K562 (cell line): ENCODE data around the gene TAS2R40. TPM values are rescaled to one million over a fixed set of nuclear protein-coding genes. Genes with fewer than 3 reads are reported as not detected.

Experiments used
- ATAC-seq: fragments of 200-7000 bp; cut with Tn5 transposase; 3 replicates; pipeline ENCODE4 v1.9.1; 2020; ENCODE audit warnings: moderate library complexity
- BruUV-seq: library from RNA; stranded (reverse); fragments of 400-500 nt; replicated peaks from 2 replicates; lab custom pipeline; 2021; lab: Mats Ljungman, UMichigan
- CTCF ChIA-PET: fragments of 300-600 bp; formaldehyde crosslinking; extraction: SDS; loops from one replicate; lab custom pipeline; 2021; ENCODE audit warnings: low intra/inter-chr PET ratio; lab: Yijun Ruan, JAX
- POLR2A ChIA-PET: fragments of 300-600, 350-650 bp; sonication (Branson Sonifier 250); formaldehyde crosslinking; extraction: SDS; loops from one replicate; lab custom pipeline; 2021; ENCODE audit warnings: antibody characterized with exemption, inconsistent platforms; lab: Yijun Ruan, JAX
- DNase-seq, 4 experiments: peaks; one replicate each; pipeline versions ENCODE4 v3.0.0 to v3.0.0-alpha.2; 2011 to 2018; ENCODE audit warnings: low spot score in 3 of 4, mixed read lengths in 3 of 4; ENCODE audit errors: extremely low read depth in 1 of 4
- FAIRE-seq: peaks from 2 replicates; lab custom pipeline; 2011; peaks lifted over from hg19 to GRCh38; lab: Jason Lieb, UNC
- H2AFZ ChIP-seq: 2 replicates; pipeline ENCODE4 v1.6.0; 2011; ENCODE audit warnings: low read depth, low read length, control low read depth, inconsistent platforms
- H3K27ac ChIP-seq: fragments of 200-600 bp; 3 replicates; pipeline ENCODE4 v1.8.0; 2011; ENCODE audit warnings: low read depth, mild to moderate bottlenecking, control low read depth, inconsistent platforms, low read length, moderate library complexity, mixed read lengths; ENCODE audit errors: extremely low read depth
- H3K27me3 ChIP-seq, 2 experiments: fragments of 300-600 bp in 1 of 2; 2 replicates in 1 of 2; 3 replicates in 1 of 2; pipeline versions ENCODE4 v1.6.0 to v1.8.0; 2011; ENCODE audit warnings: inconsistent platforms in 2 of 2, low read length in 2 of 2, mild to moderate bottlenecking in 1 of 2, mixed read lengths in 1 of 2, moderate library complexity in 1 of 2; ENCODE audit not compliant: control insufficient read depth in 2 of 2, insufficient read depth in 2 of 2
- H3K36me3 ChIP-seq: fragments of 300-600 bp; 3 replicates; pipeline ENCODE4 v1.8.0; 2011; ENCODE audit warnings: mild to moderate bottlenecking, low read length, inconsistent platforms; ENCODE audit not compliant: control insufficient read depth, insufficient read depth
- H3K4me1 ChIP-seq, 2 experiments: fragments of 200-600 bp in 1 of 2; replicated peaks in 1 of 2; 2 replicates in 1 of 2; 3 replicates in 1 of 2; pipeline versions ENCODE4 v1.5.1 to v1.8.0; 2011; ENCODE audit warnings: inconsistent platforms in 2 of 2, low read length in 2 of 2, mild to moderate bottlenecking in 1 of 2, mixed read lengths in 1 of 2, moderate library complexity in 1 of 2; ENCODE audit not compliant: control insufficient read depth in 2 of 2, insufficient read depth in 2 of 2
- H3K4me2 ChIP-seq: 2 replicates; pipeline ENCODE4 v1.6.1; 2011; ENCODE audit warnings: low read length, control low read depth, inconsistent platforms, mixed read lengths; ENCODE audit not compliant: insufficient read depth
- H3K4me3 ChIP-seq: fragments of 200-600 bp; sonication (generic), shearing (Covaris generic); 2 replicates; pipeline ENCODE4 v1.5.1; 2016; ENCODE audit warnings: control low read depth, inconsistent platforms
- H3K79me2 ChIP-seq: fragments of 200-600 bp; 3 replicates; pipeline ENCODE4 v1.8.0; 2011; ENCODE audit warnings: low read length, inconsistent platforms; ENCODE audit not compliant: control insufficient read depth, insufficient read depth
- H3K9ac ChIP-seq, 2 experiments: 2 replicates each; pipeline versions ENCODE4 v1.6.0 to v1.6.1; 2011; ENCODE audit warnings: low read depth in 2 of 2, low read length in 2 of 2, control low read depth in 1 of 2, inconsistent platforms in 1 of 2, mild to moderate bottlenecking in 1 of 2, mixed read lengths in 1 of 2; ENCODE audit not compliant: insufficient read depth in 1 of 2
- H3K9me1 ChIP-seq: one replicate; pipeline ENCODE4 v1.6.0; 2011; ENCODE audit warnings: inconsistent platforms, mild to moderate bottlenecking, low read length, moderate library complexity; ENCODE audit not compliant: control insufficient read depth, insufficient read depth
- H3K9me3 ChIP-seq: replicated peaks from 2 replicates; pipeline ENCODE4 v1.5.1; 2011; ENCODE audit warnings: low read depth, low read length, inconsistent platforms; ENCODE audit not compliant: control insufficient read depth, insufficient read depth
- H4K20me1 ChIP-seq: replicated peaks from 2 replicates; pipeline ENCODE4 v1.6.1; 2011; ENCODE audit warnings: low read length, inconsistent platforms, mixed read lengths; ENCODE audit not compliant: control insufficient read depth, insufficient read depth
- MITF ChIP-seq: IDR thresholded peaks from 2 replicates; pipeline ENCODE4 v1.6.1; 2014; ENCODE audit warnings: antibody characterized with exemption
- NFIC ChIP-seq: fragments of 450-650 bp; IDR thresholded peaks from 2 replicates; pipeline ENCODE4 v1.6.1; 2017; ENCODE audit warnings: mild to moderate bottlenecking, inconsistent platforms
- RUNX1 ChIP-seq: sonication (generic); IDR thresholded peaks from 2 replicates; pipeline ENCODE4 v1.6.1; 2016; ENCODE audit warnings: antibody characterized with exemption, low read depth
- SMARCB1 ChIP-seq: IDR thresholded peaks from 2 replicates; pipeline ENCODE4 v1.6.1; 2011; ENCODE audit warnings: improper control_type of control experiment, low read depth; ENCODE audit not compliant: insufficient read length
- TFAP4 ChIP-seq: sonication (generic); formaldehyde crosslinking; IDR thresholded peaks from 2 replicates; pipeline ENCODE4 v1.8.0; 2022; ENCODE audit warnings: missing genetic modification reagents, mild to moderate bottlenecking, moderate library complexity, borderline replicate concordance
- YY1 ChIP-seq, 3 experiments: IDR thresholded peaks; 2 replicates each; pipeline ENCODE4 v1.6.1; 2011; ENCODE audit warnings: low read length in 2 of 3, mild to moderate bottlenecking in 2 of 3, moderate library complexity in 2 of 3, borderline replicate concordance in 1 of 3, control low read depth in 1 of 3, low read depth in 1 of 3; ENCODE audit not compliant: insufficient read depth in 3 of 3, insufficient replicate concordance in 2 of 3, control insufficient read depth in 1 of 3, insufficient read length in 1 of 3; ENCODE audit errors: extremely low read depth in 1 of 3
- WGBS: fragments of 100-300 bp; shearing (Covaris generic); methylation state at CpG from one replicate; pipeline ENCODE4 v1.1.6; 2016; ENCODE audit warnings: low coverage, mixed read lengths; ENCODE audit not compliant: insufficient coverage; ENCODE audit errors: missing lambda C conversion rate; 5-methylcytosine and 5-hydroxymethylcytosine counted together
- in situ Hi-C: fragments of 300-500 bp; cut with MboI; formaldehyde crosslinking; loops from 4 replicates; pipeline ENCODE4 v1.15.0; 2018; ENCODE audit warnings: inconsistent platforms, mixed read lengths
- intact Hi-C: fragments of 100-400 bp; cut with micrococcal nuclease; formaldehyde crosslinking; loops from 2 replicates; pipeline ENCODE4 v1.14.2; 2022
- polyA plus RNA-seq, 8 experiments: library from polyadenylated mRNA; depleted of rRNA in 4 of 8; stranded (reverse) in 5 of 8; unstranded in 3 of 8; fragments of >200 nt; fragmentation: Nextera tagmentation in 2 of 8; fragmentation: Illumina TruSeq in 1 of 8; extraction: Ambion mirVana in 2 of 8; extraction: Trizol in 1 of 8; gene quantifications; 2 replicates each; pipeline versions ENCODE4 v1.2.1 to v1.2.3, GENCODE V29; 2011 to 2014; ENCODE audit warnings: inconsistent platforms in 1 of 8, missing spikeins in 1 of 8
- total RNA-seq, 7 experiments: library from RNA; depleted of rRNA in 6 of 7; stranded (reverse); fragments of >200 nt in 6 of 7; fragmentation: Illumina TruSeq in 2 of 7; extraction: Trizol in 2 of 7; gene quantifications; 2 replicates each; pipeline versions ENCODE4 v1.2.1 to v1.2.3, GENCODE V29; 2011 to 2021; ENCODE audit warnings: low replicate concordance in 1 of 7

The TAS2R40 gene
- total and polyA plus RNA-seq, 9 of the 15 experiments (the other 6 are each of a cell fraction or from before 2014, with no cell fraction given): not detected

- TF ChIP-seq TFAP4 (CRISPR knock-in tag): no peak
- TF ChIP-seq YY1 (IDR thresholded peaks at IDR 0.05; ENCODE audit: borderline replicate concordance in 1 of 3, control insufficient read depth in 1 of 3, extremely low read depth in 1 of 3, insufficient read depth in 3 of 3, insufficient read length in 1 of 3, insufficient replicate concordance in 2 of 3, low read depth in 1 of 3, low read length in 2 of 3): no peak
- TF ChIP-seq RUNX1: no peak
- TF ChIP-seq SMARCB1: no peak
Measured at GRCh38 chr7:143237366-143237765, 15.5 kb downstream of the TAS2R40 start (continued).

- Histone ChIP-seq H3K9me1 (no peaks in the 10 kb centered on the region), H3K4me2 (no peak overlapping the region), H3K79me2 (no peaks in the 10 kb centered on the region), H4K20me1 (no peaks in the 10 kb centered on the region), H3K4me1 (no peaks in the 10 kb centered on the region; a peak in 1 of 5 replicates), H3K27me3 (no peaks in the 10 kb centered on the region), H3K27ac (no peak overlapping the region), H3K9me3 (peaks cover 3% of the 10 kb centered on the region), H3K4me3 (no peak overlapping the region), H3K36me3 (no peaks in the 10 kb centered on the region), H3K9ac (no peak overlapping the region), H2AFZ (no peak overlapping the region)
- DNase-seq: no peak
- no peak for FAIRE-seq
- 0% methylated on average over 1 of the region's 1 CpG for WGBS
- POLR2A ChIA-PET: interaction anchor here (0.6 kb wide), 1 partner anchor 1301 kb away, joined by 3 read pairs; no protein-coding TSS in a partner anchor
- BruUV-seq: no TSS peak
- no peak for ATAC-seq
- CTCF ChIA-PET: no interaction called here
- in situ Hi-C loops (no loop called here), intact Hi-C loops (no loop called here)
- TF ChIP-seq MITF (no peak), NFIC (peak; percentile 79)
Measured at GRCh38 chr7:143238289-143238980, 16.6 kb downstream of the TAS2R40 start.
